GM06990 (cell line): Measurements from ENCODE around the gene KDM8.
"Not testable (repeated sequence)": the region's sequence is repeated elsewhere in the genome, so short reads cannot be mapped to it uniquely, and the experiment has no call there.

Experiments
- DNase-seq: peaks from one replicate; pipeline ENCODE4 v3.0.0-alpha.2; 2011; ENCODE audit not compliant: insufficient read length; ENCODE audit errors: extremely low read depth
- H3K27me3 ChIP-seq: replicated peaks from 2 replicates; pipeline ENCODE4 v1.6.0; 2011; ENCODE audit warnings: low read length; ENCODE audit not compliant: control insufficient read depth, insufficient read depth
- H3K36me3 ChIP-seq: 2 replicates; pipeline ENCODE4 v1.5.1; 2011; ENCODE audit warnings: low read length; ENCODE audit not compliant: control insufficient read depth, insufficient read depth
- H3K4me3 ChIP-seq: replicated peaks from 2 replicates; pipeline ENCODE4 v1.5.1; 2011; ENCODE audit warnings: low read depth, mild to moderate bottlenecking, control low read depth, low read length
- TF ChIP-seq, protein P1 (sequence below): IDR thresholded peaks from 2 replicates; pipeline ENCODE4 v1.5.1; 2011; ENCODE audit warnings: low read length, control low read depth, mild to moderate bottlenecking, inconsistent platforms; ENCODE audit not compliant: insufficient read depth, poor library complexity, severe bottlenecking

Gene KDM8

DNA sequence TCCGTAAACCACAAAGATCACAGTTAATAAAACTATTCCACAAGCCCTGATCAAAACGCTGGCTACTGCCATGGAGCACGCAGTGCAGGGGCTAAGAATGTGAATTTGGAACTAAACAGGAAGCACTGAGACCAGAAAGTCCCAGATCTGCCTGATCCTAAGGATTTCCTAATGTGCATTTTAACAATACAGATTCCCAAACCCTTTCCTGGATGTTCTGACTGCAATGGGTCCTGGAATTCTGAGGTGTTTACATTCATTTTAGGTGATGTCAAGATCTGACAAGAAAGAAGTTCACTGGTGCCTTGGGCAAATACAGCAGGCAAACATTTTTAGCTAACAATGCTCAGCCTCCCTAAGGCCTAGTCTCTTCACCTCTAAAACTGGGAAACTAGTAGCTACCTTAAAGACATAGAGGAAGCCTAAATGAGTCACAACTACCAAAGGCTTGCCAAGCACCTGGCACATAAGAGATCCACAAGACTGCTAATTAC, 55.0 kb downstream of the KDM8 start:
- Histone ChIP-seq H3K4me3 (no peak overlapping the region), H3K27me3 (no peaks in the 10 kb centered on the region), H3K36me3 (peaks cover 4% of the 10 kb centered on the region)
- TF ChIP-seq, protein P1, sequence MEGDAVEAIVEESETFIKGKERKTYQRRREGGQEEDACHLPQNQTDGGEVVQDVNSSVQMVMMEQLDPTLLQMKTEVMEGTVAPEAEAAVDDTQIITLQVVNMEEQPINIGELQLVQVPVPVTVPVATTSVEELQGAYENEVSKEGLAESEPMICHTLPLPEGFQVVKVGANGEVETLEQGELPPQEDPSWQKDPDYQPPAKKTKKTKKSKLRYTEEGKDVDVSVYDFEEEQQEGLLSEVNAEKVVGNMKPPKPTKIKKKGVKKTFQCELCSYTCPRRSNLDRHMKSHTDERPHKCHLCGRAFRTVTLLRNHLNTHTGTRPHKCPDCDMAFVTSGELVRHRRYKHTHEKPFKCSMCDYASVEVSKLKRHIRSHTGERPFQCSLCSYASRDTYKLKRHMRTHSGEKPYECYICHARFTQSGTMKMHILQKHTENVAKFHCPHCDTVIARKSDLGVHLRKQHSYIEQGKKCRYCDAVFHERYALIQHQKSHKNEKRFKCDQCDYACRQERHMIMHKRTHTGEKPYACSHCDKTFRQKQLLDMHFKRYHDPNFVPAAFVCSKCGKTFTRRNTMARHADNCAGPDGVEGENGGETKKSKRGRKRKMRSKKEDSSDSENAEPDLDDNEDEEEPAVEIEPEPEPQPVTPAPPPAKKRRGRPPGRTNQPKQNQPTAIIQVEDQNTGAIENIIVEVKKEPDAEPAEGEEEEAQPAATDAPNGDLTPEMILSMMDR, result no peak
- no peak for DNase-seq

DNA sequence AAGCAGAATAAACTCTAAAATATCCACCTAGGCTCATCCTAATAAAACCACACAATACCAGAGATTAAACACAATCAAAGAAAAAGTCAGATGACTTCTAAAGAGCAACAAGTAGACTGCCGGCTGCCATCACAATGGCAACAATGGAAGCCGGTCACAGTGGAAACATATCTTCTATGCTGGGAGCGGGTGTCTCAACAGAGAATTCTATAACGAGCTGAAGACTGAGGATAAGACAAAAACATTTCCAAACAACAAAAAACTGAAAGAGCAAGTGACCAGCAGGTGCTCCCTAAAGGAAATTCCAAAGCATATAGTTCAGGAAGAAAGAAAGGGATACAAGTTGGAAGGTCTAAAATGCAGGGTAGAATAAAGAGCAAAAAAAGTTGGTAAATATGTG, 56.4 kb downstream of the KDM8 start:
- H3K4me3 ChIP-seq, result no peak overlapping the region
- peaks cover 4% of the 10 kb centered on the region for H3K36me3 ChIP-seq
- TF ChIP-seq, protein P1, result no peak
- no peaks in the 10 kb centered on the region for H3K27me3 ChIP-seq
- no peak for DNase-seq

- not testable (repeated sequence) for H3K27me3 ChIP-seq, H3K4me3 ChIP-seq, DNase-seq, H3K36me3 ChIP-seq
These were observed 59.6 kb downstream of the KDM8 start for GRCh38 chr16:27262904-27263423.

- Histone ChIP-seq H3K36me3 (no peaks in the 10 kb centered on the region), H3K27me3 (no peaks in the 10 kb centered on the region), H3K4me3 (no peak overlapping the region)
- no peak for DNase-seq
- TF ChIP-seq, protein P1, result no peak
These were observed 60.8 kb downstream of the KDM8 start for GRCh38 chr16:27264151-27264550.

- Histone ChIP-seq H3K27me3 (no peaks in the 10 kb centered on the region), H3K4me3 (no peak overlapping the region), H3K36me3 (no peaks in the 10 kb centered on the region)
- no peak for DNase-seq
- TF ChIP-seq, protein P1, result no peak
These were observed 62.7 kb downstream of the KDM8 start for GRCh38 chr16:27265982-27266381.

GRCh38 chr16:27267037-27267677, 63.8 kb downstream of the KDM8 start:
- no peaks in the 10 kb centered on the region for H3K36me3 ChIP-seq
- TF ChIP-seq, protein P1, result no peak
- no peak overlapping the region for H3K4me3 ChIP-seq
- no peaks in the 10 kb centered on the region for H3K27me3 ChIP-seq
- no peak for DNase-seq
